GM23338 (cell line): ENCODE measurements around the gene MAP3K5.

Experiments used
- POLR2AphosphoS5 ChIP-seq: IDR thresholded peaks from 2 replicates; pipeline ENCODE4 v1.6.1; 2016; ENCODE audit warnings: antibody characterized with exemption, low read depth
- TF ChIP-seq, protein P1 (sequence below), 2 experiments: fragments of 200-600 bp in 1 of 2; sonication (generic) in 1 of 2; conservative IDR thresholded peaks; 2 replicates each; pipeline versions ENCODE4 v1.5.1 to v1.6.1; 2016 to 2017; ENCODE audit warnings: antibody characterized with exemption in 2 of 2, low read depth in 2 of 2, mild to moderate bottlenecking in 2 of 2, moderate library complexity in 1 of 2

DNA sequence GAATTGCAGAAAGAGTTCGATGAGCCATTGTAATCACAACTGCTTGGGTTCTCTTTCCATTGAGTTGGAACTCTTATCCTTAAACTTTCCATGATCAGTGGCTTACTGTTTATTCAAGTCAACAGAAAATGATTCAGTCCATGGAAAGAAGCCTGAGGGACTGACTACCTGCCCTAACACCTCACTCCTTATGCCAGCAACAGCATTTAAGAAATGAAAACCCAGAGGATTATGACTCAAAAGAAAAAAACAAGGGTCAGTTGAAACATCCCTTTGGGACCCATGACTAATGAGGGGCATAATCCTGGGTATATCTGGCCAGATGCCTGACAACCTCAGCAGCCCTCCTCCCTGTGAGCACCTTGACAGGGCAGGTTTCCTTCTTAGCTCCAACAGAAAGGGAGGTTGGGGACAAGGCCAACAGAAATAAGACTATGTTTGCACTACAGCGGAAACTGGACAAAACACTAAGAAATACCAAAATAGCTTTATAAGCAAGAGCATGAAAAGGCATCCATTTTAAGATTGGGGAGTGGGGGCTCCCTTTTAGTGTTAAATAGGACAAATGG, 106.7 kb downstream of the MAP3K5 start:
- TF ChIP-seq, protein P1, sequence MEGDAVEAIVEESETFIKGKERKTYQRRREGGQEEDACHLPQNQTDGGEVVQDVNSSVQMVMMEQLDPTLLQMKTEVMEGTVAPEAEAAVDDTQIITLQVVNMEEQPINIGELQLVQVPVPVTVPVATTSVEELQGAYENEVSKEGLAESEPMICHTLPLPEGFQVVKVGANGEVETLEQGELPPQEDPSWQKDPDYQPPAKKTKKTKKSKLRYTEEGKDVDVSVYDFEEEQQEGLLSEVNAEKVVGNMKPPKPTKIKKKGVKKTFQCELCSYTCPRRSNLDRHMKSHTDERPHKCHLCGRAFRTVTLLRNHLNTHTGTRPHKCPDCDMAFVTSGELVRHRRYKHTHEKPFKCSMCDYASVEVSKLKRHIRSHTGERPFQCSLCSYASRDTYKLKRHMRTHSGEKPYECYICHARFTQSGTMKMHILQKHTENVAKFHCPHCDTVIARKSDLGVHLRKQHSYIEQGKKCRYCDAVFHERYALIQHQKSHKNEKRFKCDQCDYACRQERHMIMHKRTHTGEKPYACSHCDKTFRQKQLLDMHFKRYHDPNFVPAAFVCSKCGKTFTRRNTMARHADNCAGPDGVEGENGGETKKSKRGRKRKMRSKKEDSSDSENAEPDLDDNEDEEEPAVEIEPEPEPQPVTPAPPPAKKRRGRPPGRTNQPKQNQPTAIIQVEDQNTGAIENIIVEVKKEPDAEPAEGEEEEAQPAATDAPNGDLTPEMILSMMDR (conservative IDR thresholded peaks at IDR 0.05; ENCODE audit: low read depth in 2 of 2): no peak
- TF ChIP-seq POLR2AphosphoS5: no peak
